ENCODE data around the gene APRT. TPM values are rescaled to one million over a fixed set of nuclear protein-coding genes. Genes with fewer than 3 reads are reported as not detected.

Gene APRT
- total and polyA plus RNA-seq, 9 of the 15 experiments (the other 6 are each of a cell fraction or from before 2014, with no cell fraction given): 41.7 to 409 (median 146) TPM

DNA sequence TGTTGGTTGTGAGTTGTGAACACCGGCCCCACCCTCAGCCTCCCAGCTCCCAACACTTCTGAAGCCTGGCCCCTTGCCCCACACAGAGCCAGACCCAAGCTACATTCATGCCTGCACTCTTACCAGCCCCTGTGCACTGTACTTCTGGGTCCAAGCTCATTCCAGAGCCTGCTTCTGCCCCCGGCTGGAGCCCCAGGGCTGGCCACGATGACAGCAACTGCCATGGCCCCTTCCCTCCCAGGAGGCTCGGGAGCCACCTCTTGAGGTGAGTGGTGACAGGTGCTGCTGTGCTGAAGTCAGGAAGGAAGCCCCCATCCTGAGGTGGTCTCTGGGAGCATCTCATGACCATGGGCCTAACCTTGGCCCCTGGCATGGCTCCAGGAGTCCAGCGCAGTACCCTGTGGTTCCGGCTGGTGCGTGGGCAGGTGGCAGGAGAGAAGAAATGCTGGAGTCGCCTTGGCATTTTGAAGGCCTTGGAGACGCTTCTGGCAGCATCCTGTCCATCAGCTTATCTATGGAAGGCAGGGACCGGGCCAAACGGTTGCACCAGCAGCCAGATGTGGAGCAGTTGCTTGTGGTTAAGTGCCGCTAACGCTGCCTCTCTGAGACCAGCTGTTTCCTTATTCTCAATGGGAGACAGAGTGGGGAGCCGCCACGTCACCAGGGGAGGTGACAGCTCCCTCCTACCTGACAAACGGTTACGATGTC is 12.0 kb downstream of the APRT start (continued):
- TF ChIP-seq FOXO4 (CRISPR knock-in tag; IDR thresholded peaks at IDR 0.05): no peak
- no peak for TF ChIP-seq ATF1 (CRISPR knock-in tag; IDR thresholded peaks at IDR 0.05)
- TF ChIP-seq ATF1 (tag; IDR thresholded peaks at IDR 0.05): peak; percentile 88
- TF ChIP-seq, protein P1, sequence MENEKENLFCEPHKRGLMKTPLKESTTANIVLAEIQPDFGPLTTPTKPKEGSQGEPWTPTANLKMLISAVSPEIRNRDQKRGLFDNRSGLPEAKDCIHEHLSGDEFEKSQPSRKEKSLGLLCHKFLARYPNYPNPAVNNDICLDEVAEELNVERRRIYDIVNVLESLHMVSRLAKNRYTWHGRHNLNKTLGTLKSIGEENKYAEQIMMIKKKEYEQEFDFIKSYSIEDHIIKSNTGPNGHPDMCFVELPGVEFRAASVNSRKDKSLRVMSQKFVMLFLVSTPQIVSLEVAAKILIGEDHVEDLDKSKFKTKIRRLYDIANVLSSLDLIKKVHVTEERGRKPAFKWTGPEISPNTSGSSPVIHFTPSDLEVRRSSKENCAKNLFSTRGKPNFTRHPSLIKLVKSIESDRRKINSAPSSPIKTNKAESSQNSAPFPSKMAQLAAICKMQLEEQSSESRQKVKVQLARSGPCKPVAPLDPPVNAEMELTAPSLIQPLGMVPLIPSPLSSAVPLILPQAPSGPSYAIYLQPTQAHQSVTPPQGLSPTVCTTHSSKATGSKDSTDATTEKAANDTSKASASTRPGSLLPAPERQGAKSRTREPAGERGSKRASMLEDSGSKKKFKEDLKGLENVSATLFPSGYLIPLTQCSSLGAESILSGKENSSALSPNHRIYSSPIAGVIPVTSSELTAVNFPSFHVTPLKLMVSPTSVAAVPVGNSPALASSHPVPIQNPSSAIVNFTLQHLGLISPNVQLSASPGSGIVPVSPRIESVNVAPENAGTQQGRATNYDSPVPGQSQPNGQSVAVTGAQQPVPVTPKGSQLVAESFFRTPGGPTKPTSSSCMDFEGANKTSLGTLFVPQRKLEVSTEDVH (IDR thresholded peaks at IDR 0.05; ENCODE audit: low read depth, partially characterized antibody): peak; percentile 52
- TF ChIP-seq POLR2AphosphoS5 (IDR thresholded peaks at IDR 0.05; ENCODE audit: control insufficient read depth, insufficient read depth, low read depth, low read length): peak; percentile 97
- no peak for TF ChIP-seq ETS2 (tag; IDR thresholded peaks at IDR 0.05; ENCODE audit: borderline replicate concordance, poor library complexity, severe bottlenecking)
- TF ChIP-seq ZNF121 (CRISPR knock-in tag; conservative IDR thresholded peaks at IDR 0.05): no peak
- TF ChIP-seq SMAD2 (IDR thresholded peaks at IDR 0.05; ENCODE audit: low read depth, low read length): no peak
- no peak for TF ChIP-seq SMARCC2 (IDR thresholded peaks at IDR 0.05; ENCODE audit: low read depth)
- TF ChIP-seq MLLT1 (IDR thresholded peaks at IDR 0.05): peak in 1 of 2 experiments; percentile 75; a peak in 1 of 4 replicates
- TF ChIP-seq HEY1 (CRISPR knock-in tag; IDR thresholded peaks at IDR 0.05; ENCODE audit: borderline replicate concordance): no peak
- TF ChIP-seq POU5F1 (IDR thresholded peaks at IDR 0.05; ENCODE audit: borderline replicate concordance, low read depth, low read length, partially characterized antibody): no peak
- no peak for TF ChIP-seq NCOA4 (IDR thresholded peaks at IDR 0.05; ENCODE audit: partially characterized antibody)
- TF ChIP-seq SP1 (CRISPR knock-in tag; IDR thresholded peaks at IDR 0.05): peak; percentile 76; the same call in 1 of the 2 replicates
- TF ChIP-seq ZNF316 (IDR thresholded peaks at IDR 0.05): no peak
